Measurements from ENCODE around the gene GNB5. TPM values are rescaled to one million over a fixed set of nuclear protein-coding genes. Genes with fewer than 3 reads are reported as not detected.

GNB5 gene
- total and polyA plus RNA-seq, 2 of the 13 experiments (the other 11 are each of a cell fraction or from before 2014, with no cell fraction given): 13.7 to 14.4 TPM

DNA sequence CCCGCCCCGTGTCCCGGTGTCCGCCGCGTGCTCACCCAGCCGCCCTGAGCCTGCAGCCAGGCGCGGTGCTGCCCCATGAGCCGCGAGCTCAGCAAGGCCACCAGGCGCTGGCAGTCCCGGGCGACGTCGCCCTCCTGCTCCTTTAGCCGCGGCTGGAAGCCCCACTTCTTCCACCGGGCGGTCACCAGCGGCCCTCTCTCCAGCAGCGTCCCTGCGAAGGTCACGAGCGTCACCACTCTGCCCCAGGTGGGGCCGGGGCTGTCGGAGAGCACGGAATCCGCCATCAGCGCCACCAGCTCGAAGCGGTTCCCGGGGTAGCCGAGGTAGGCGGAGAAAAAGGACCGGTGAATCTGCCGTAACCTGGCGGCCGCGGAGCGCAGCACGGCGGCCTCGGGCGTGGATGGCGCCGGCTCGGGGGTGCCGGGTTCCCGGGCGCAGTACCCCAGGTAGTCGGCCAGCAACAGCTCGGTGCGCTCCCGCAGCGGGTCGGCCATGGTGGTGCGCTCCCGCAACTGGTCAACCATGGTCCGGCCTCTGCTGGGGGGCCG, 78.9 kb downstream of the GNB5 start:
- FAIRE-seq (no peak), ATAC-seq (no peak), DNase-seq (ENCODE audit: low spot score) (no peak)
- Histone ChIP-seq H3K27me3 (ENCODE audit: control insufficient read depth in 1 of 2, insufficient read depth in 2 of 2, low read length in 2 of 2) (no peaks in the 10 kb centered on the region), H3K9ac (ENCODE audit: insufficient read depth, low read depth, low read length) (no peak overlapping the region), H3K4me1 (ENCODE audit: insufficient read depth, low read length) (peaks cover 58% of the 10 kb centered on the region), H3K4me3 (replicated peaks in 1 of 3; ENCODE audit: insufficient read depth in 1 of 3, low read depth in 2 of 3, low read length in 3 of 3) (no peak overlapping the region), H3K9me3 (ENCODE audit: low read length) (no peaks in the 10 kb centered on the region), H4K20me1 (ENCODE audit: insufficient read depth, low read length) (no peaks in the 10 kb centered on the region), H3K36me3 (replicated peaks in 1 of 2; ENCODE audit: control insufficient read depth in 1 of 2, insufficient read depth in 2 of 2, low read length in 2 of 2) (no peaks in the 10 kb centered on the region), H3K4me2 (ENCODE audit: low read depth, low read length) (no peak overlapping the region), H3K79me2 (ENCODE audit: insufficient read depth, low read length) (no peaks in the 10 kb centered on the region), H2AFZ (ENCODE audit: low read length) (no peak overlapping the region), H3K27ac (ENCODE audit: extremely low read length, insufficient read depth, low read length) (no peak overlapping the region)
- ChIA-PET POLR2A (no interaction called here), CTCF (ENCODE audit: low intra/inter-chr PET ratio, low total read pairs) (no interaction called here)
- 96% methylated on average over 43 of the region's 61 CpGs for WGBS (ENCODE audit: low lambda C conversion rate)
- in situ Hi-C loops (cut with HindIII; ENCODE audit: extremely low pct_ligation_motif_present, low pct_unique_long_range_greater_than_20kb): no loop called here
- intact Hi-C loops (cut with micrococcal nuclease; ENCODE audit: unreplicated experiment): no loop called here
- no TSS peak for BruUV-seq (replicated peaks)
- no peak for TF ChIP-seq ZBTB3 (CRISPR knock-in tag; IDR thresholded peaks at IDR 0.05; ENCODE audit: borderline replicate concordance, low read depth)
- TF ChIP-seq, protein P1, sequence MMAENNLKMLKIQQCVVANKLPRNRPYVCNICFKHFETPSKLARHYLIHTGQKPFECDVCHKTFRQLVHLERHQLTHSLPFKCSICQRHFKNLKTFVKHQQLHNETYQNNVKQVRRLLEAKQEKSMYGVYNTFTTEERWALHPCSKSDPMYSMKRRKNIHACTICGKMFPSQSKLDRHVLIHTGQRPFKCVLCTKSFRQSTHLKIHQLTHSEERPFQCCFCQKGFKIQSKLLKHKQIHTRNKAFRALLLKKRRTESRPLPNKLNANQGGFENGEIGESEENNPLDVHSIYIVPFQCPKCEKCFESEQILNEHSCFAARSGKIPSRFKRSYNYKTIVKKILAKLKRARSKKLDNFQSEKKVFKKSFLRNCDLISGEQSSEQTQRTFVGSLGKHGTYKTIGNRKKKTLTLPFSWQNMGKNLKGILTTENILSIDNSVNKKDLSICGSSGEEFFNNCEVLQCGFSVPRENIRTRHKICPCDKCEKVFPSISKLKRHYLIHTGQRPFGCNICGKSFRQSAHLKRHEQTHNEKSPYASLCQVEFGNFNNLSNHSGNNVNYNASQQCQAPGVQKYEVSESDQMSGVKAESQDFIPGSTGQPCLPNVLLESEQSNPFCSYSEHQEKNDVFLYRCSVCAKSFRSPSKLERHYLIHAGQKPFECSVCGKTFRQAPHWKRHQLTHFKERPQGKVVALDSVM (CRISPR knock-in tag; IDR thresholded peaks at IDR 0.05): no peak
- TF ChIP-seq HOXA5 (CRISPR knock-in tag; IDR thresholded peaks at IDR 0.05): no peak
- TF ChIP-seq, protein P2, sequence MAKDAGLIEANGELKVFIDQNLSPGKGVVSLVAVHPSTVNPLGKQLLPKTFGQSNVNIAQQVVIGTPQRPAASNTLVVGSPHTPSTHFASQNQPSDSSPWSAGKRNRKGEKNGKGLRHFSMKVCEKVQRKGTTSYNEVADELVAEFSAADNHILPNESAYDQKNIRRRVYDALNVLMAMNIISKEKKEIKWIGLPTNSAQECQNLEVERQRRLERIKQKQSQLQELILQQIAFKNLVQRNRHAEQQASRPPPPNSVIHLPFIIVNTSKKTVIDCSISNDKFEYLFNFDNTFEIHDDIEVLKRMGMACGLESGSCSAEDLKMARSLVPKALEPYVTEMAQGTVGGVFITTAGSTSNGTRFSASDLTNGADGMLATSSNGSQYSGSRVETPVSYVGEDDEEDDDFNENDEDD (CRISPR knock-in tag; IDR thresholded peaks at IDR 0.05; ENCODE audit: borderline replicate concordance): no peak
- TF ChIP-seq, protein P3, sequence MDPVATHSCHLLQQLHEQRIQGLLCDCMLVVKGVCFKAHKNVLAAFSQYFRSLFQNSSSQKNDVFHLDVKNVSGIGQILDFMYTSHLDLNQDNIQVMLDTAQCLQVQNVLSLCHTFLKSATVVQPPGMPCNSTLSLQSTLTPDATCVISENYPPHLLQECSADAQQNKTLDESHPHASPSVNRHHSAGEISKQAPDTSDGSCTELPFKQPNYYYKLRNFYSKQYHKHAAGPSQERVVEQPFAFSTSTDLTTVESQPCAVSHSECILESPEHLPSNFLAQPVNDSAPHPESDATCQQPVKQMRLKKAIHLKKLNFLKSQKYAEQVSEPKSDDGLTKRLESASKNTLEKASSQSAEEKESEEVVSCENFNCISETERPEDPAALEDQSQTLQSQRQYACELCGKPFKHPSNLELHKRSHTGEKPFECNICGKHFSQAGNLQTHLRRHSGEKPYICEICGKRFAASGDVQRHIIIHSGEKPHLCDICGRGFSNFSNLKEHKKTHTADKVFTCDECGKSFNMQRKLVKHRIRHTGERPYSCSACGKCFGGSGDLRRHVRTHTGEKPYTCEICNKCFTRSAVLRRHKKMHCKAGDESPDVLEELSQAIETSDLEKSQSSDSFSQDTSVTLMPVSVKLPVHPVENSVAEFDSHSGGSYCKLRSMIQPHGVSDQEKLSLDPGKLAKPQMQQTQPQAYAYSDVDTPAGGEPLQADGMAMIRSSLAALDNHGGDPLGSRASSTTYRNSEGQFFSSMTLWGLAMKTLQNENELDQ (CRISPR knock-in tag; IDR thresholded peaks at IDR 0.05; ENCODE audit: borderline replicate concordance): no peak
- no peak for TF ChIP-seq HNRNPUL1 (IDR thresholded peaks at IDR 0.05; ENCODE audit: low read depth, low read length)
- TF ChIP-seq ZNF570 (CRISPR knock-in tag; IDR thresholded peaks at IDR 0.05; ENCODE audit: borderline replicate concordance): no peak
- TF ChIP-seq ZNF562 (CRISPR knock-in tag; IDR thresholded peaks at IDR 0.05; ENCODE audit: borderline replicate concordance): no peak
- TF ChIP-seq THYN1 (CRISPR knock-in tag; IDR thresholded peaks at IDR 0.05; ENCODE audit: borderline replicate concordance, low read depth): no peak
- no peak for TF ChIP-seq ZSCAN31 (CRISPR knock-in tag; IDR thresholded peaks at IDR 0.05; ENCODE audit: low read depth)
- TF ChIP-seq NFE2L1 (CRISPR knock-in tag; IDR thresholded peaks at IDR 0.05; ENCODE audit: borderline replicate concordance): no peak
- TF ChIP-seq, protein P4, sequence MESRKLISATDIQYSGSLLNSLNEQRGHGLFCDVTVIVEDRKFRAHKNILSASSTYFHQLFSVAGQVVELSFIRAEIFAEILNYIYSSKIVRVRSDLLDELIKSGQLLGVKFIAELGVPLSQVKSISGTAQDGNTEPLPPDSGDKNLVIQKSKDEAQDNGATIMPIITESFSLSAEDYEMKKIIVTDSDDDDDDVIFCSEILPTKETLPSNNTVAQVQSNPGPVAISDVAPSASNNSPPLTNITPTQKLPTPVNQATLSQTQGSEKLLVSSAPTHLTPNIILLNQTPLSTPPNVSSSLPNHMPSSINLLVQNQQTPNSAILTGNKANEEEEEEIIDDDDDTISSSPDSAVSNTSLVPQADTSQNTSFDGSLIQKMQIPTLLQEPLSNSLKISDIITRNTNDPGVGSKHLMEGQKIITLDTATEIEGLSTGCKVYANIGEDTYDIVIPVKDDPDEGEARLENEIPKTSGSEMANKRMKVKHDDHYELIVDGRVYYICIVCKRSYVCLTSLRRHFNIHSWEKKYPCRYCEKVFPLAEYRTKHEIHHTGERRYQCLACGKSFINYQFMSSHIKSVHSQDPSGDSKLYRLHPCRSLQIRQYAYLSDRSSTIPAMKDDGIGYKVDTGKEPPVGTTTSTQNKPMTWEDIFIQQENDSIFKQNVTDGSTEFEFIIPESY (CRISPR knock-in tag; IDR thresholded peaks at IDR 0.05): no peak
- TF ChIP-seq ZNF557 (CRISPR knock-in tag; IDR thresholded peaks at IDR 0.05): no peak
- no peak for TF ChIP-seq PTBP1 (IDR thresholded peaks at IDR 0.05; ENCODE audit: low read depth, low read length, poor library complexity, severe bottlenecking)
- TF ChIP-seq ZNF761 (CRISPR knock-in tag; conservative IDR thresholded peaks at IDR 0.05): no peak
- TF ChIP-seq ZFP37 (CRISPR knock-in tag; IDR thresholded peaks at IDR 0.05; ENCODE audit: borderline replicate concordance): no peak
- no peak for TF ChIP-seq TBX3 (IDR thresholded peaks at IDR 0.05; ENCODE audit: borderline replicate concordance)
- no peak for TF ChIP-seq RBM22 (optimal IDR thresholded peaks at IDR 0.05; ENCODE audit: low read length)

Data from HepG2 (cell line).